DOHH2 (cell line): ENCODE measurements around the gene LAMA2.

Experiments used
- EZH2phosphoT487 ChIP-seq: fragments of 200-600 bp; sonication (generic); IDR thresholded peaks from 2 replicates; pipeline ENCODE4 v1.6.1; 2017; ENCODE audit warnings: borderline replicate concordance, mild to moderate bottlenecking, antibody characterized with exemption, low read length, moderate library complexity, mixed read lengths
- TF ChIP-seq, protein P1 (sequence below): fragments of 200-600 bp; sonication (generic); IDR thresholded peaks from one replicate; pipeline ENCODE4 v1.5.1; 2014; ENCODE audit warnings: antibody characterized with exemption, mild to moderate bottlenecking, low read depth, low read length; ENCODE audit not compliant: poor library complexity, severe bottlenecking

DNA sequence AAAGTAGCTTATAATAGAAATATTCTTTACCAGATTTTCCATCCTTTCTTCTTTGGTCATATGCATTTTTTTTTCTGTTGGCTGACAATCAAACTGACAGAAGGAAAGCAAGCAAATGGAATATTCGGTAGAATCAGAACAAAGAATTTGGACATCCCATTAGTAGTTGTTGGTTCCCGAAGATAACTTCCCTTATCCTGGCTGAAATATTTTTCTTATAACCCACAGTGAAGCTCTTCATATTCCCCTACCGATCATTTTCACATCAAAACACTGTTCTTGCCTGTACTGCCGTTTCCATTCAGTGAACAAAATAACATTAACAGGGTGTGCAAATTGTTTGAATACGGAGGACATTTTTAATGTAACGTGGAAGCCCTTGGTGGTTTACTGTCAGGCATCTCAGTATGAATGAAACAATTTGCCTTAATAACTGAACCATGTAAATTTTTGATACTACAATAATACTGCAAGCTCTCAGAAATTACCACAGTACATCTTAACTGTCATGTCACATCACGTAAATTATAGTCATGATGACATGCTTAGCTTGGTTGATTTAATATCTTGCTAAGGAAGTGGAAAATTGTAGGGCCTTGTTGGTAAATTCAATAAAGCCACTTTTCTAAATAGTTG is 311.5 kb downstream of the LAMA2 start:
- TF ChIP-seq, protein P1, sequence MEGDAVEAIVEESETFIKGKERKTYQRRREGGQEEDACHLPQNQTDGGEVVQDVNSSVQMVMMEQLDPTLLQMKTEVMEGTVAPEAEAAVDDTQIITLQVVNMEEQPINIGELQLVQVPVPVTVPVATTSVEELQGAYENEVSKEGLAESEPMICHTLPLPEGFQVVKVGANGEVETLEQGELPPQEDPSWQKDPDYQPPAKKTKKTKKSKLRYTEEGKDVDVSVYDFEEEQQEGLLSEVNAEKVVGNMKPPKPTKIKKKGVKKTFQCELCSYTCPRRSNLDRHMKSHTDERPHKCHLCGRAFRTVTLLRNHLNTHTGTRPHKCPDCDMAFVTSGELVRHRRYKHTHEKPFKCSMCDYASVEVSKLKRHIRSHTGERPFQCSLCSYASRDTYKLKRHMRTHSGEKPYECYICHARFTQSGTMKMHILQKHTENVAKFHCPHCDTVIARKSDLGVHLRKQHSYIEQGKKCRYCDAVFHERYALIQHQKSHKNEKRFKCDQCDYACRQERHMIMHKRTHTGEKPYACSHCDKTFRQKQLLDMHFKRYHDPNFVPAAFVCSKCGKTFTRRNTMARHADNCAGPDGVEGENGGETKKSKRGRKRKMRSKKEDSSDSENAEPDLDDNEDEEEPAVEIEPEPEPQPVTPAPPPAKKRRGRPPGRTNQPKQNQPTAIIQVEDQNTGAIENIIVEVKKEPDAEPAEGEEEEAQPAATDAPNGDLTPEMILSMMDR, result no peak
- no peak for TF ChIP-seq EZH2phosphoT487
